NCI-H345 treated with DMSO at 0.1 percent for 48 hours (cell line): ENCODE data around the gene SLFNL1.

Source experiments
- DNase-seq: peaks from one replicate; lab custom pipeline; 2025; ENCODE audit not compliant: unreplicated experiment; lab: John Stamatoyannopoulos, UW

The SLFNL1 gene

GRCh38 chr1:41021526-41022308, at the start of gene SLFNL1:
TSS of gene SLFNL1 (minus strand) at chr1:41021725. CDS start at chr1:41020660, 1,065 bp downstream.
- DNase-seq = no peak

DNA sequence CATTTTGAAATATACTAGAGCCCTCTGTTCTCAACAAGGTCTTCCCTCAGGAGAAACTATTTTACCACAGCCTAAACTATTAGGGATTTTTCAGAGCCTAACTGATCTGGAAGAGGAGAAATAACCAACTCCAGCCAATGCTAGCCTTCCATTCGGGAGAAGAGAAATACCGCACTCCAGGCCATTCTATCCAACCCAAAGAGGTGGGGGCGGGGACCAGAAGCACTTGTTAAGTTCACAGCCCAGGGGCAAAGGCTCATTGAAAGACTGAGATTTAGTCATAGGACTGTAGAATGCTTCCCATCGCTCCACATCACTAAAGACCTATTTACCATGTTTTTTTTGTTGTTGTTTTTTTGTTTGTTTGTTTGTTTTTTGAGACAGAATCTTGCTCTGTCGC, 35.4 kb upstream of the SLFNL1 start:
- no peak for DNase-seq

DNA sequence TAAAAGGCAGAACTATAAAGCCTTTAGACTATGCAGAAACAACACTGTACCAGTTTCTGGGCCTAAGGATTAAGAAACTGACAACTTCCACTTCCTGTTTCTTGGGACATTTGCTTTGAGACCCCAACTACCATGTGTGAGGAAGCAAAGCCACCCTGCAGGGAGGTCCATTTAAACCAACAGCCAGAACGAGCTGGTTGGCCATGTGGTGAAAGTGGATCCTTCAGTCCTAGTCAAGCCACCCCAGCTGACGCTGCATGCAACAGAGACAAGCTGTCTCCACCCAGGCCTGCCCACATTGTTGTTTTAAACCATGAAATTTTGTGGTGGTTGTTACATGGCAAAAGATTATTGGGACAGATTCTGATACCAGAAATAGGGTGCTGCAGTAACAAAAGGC, 31.8 kb upstream of the SLFNL1 start:
- no peak for DNase-seq

DNA sequence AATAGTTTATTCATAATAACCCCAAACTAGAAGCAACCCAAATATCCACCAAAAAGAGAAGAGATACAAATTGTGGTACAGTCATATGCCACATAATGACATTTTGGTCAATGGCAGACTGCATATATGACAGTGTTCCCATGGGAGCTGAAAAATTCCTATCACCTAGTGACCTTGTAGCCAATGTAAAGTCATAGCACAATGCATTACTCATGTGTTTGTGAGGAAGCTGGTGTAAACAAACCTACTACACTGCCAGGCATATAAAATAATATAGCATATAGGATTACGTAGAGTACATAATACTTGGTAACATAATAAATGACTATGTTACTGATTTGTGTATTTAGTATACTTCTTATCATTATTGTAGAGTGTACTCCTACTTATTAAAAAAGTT, 29.5 kb upstream of the SLFNL1 start:
- DNase-seq = no peak

GRCh38 chr1:41048540-41048939, 27.0 kb upstream of the SLFNL1 start:
- no peak for DNase-seq

DNA sequence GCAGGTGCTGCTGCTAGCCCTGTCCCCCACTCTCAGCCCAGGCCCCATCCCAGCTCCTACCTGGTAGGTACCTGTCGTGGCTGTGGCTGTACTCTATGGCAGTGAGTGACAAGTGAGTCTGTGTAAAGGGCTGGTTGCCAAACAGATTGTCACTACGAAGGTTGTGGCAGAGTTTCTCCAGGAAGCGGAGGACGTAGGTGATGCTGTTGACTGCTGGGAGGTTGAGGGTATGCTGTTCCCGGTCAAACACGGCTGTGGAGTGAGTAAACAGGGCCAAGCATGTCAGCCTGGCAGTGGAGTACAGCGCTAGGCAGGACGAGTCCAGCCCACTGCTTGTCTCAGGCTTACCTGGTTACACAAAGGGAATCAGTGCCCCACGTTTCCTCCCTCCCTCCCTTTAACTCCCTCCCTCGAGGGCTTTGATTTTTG, 24.8 kb upstream of the SLFNL1 start:
- DNase-seq = no peak

DNA sequence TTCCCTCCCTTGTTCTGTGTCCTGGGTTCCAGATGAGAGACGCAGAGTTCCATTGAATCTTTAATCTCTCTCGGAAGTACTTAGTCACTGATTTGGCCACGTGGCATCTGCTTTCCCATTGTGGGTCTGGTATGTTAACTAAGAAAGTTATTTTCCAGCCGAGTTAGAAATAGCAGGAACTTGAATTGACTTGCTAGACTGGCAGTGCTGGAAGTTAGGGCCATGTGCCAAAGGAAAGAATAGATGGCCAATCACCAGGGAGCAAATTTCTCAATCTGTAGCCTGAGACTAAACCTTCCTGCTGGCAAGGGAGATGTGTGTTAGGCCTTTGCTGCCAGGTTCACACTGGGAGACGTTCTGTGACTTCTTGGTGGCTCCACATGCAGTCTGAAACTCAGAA, 24.2 kb upstream of the SLFNL1 start:
- DNase-seq = no peak

GRCh38 chr1:41044187-41044586, 22.7 kb upstream of the SLFNL1 start:
- DNase-seq = no peak

DNA sequence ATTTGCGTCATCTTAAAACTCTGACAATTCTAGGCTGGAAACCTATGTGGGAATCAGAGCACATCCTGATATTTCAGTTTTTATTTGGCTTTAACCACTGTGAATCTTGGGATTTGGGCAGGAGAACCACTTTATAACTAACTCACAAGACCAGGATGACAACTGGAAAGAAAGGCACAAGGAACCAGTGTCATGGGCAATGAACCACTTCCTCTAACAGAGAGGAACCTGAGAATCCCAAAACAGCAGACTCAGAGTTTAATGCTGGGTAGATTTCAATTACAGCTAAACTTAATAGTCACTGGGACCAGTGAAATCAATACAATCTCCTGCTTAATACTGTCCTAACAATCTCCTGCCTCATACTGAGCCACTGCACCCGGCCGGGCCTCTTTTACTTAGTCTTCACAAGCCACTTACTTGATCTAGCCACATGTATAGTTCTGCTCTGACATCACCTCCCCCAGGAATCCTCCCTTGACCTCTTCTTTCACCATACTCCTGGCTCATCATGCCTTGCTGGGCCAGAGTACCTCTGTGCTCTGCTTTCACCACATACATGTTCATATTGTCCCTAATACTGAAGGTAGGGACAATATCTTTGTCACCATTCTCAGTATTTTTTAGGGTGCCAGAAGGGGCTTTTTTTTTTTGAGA, 20.2 kb upstream of the SLFNL1 start:
- DNase-seq = no peak

- DNase-seq = no peak
Observed at GRCh38 chr1:41038110-41038509, 16.6 kb upstream of the SLFNL1 start.

- no peak for DNase-seq
Observed at GRCh38 chr1:41037116-41037903, 15.8 kb upstream of the SLFNL1 start.

GRCh38 chr1:41033272-41033671, 11.7 kb upstream of the SLFNL1 start:
- no peak for DNase-seq

GRCh38 chr1:41032147-41032546, 10.6 kb upstream of the SLFNL1 start:
- DNase-seq = no peak

DNA sequence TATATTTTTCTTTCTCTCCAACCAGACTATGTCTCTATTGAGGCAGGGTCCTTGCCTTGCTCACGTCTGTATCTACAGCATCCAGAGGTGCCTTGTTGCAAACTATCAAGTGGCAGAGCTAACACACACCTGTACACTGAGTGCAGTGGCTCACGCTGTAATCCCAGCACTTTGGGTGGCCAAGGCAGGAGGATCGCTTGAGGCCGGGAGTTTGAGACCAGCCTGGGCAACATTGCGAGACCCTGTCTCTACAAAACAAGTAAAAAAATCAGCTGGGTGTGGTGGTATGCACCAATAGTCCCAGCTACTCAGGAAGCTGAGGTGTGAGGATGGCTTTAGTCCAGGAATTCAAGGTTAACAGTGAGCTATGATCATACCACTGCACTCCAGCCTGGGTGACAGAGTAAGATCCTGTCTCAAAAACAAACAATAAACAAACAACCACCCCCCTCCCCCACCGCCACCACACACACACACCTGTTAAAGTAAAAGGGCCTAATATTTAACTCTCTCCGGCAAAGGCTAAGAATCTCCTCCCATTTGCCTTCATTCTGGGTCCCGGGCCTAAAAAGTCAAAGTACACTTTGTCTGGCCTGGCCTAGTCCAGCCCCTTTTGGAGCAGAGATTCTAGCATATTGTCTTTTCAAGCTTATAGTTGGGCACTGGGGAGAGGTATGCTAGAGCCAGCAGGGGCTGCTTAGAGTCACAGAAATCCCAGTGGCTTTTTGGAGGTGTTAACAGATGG, 9.5 kb upstream of the SLFNL1 start:
- no peak for DNase-seq

DNA sequence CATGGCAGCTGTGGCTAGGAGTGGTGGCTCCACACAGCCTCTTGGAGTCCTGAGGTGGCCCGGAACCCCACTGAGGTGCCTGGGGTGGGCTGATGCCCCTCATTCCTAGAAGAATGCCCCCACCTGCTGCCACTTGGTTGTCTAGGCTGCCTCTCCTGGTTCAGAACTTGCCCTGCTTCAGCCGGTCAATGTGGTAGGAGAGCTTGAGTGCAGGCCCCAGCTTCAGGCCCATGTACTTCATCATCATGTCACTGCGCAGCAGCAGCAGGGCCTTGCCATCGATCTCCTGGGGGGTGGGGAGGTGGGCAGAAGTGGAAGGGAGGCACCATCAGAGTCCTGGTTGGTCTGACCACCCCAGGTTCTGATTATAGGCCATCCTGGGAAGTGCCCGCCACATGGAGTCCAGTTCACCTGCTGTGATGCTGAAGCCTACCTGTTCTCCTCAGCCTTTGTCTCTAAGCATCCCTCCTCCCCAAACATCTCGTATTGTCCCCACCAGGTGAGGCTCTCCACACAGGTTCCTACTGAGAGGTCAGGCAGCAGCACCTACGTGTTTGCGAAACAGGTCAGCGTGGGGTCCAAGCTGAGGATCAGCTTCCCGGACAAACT, 6.6 kb upstream of the SLFNL1 start:
- no peak for DNase-seq

GRCh38 chr1:41025979-41026819, 4.7 kb upstream of the SLFNL1 start:
- DNase-seq = no peak

- no peak for DNase-seq
Observed at GRCh38 chr1:41024953-41025352, 3.4 kb upstream of the SLFNL1 start.

DNA sequence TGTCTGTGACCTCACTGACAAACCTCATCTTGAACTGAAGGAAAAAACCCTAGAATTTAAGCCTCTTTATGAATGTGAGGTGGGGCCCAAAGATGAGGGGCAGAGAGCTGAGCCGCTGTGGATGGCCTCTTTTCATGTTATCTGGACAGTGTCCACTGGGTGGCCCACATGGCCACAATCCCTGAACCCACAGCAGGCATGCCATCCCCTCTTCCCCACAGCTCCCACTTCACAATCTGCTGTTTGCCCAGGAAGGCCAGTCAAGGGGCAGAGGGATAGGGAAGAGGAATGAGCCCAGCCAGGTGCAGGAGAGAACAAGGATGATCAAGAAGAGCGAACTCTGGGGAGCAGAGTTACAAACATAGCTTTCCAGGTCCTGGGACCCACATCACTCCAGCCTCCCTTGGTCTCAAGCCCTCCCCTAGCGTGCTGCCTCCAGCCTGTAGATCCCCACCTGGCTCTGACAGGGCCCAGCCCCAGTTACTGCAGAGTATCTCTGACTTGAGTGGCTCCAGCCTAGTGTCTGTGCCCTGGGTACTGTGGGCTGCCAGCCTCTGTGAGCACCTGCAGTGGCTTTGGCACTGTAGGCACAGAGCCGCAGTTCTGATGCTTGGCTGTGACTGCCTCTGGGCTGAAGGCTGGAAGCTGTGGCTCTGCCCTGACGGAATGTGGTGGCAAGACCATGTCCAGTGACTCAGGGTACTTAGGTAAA, 1.9 kb upstream of the SLFNL1 start:
- DNase-seq = no peak

- DNase-seq = no peak
Observed at GRCh38 chr1:41022424-41022823, 899 bp upstream of the SLFNL1 start.
